DND-41 (cell line): ENCODE results near the gene RNF112.

Experiments used
- EZH2 ChIP-seq: IDR thresholded peaks from 3 replicates; pipeline ENCODE4 v1.6.1; 2012; ENCODE audit warnings: borderline replicate concordance, low read depth, mild to moderate bottlenecking, moderate library complexity, low read length, inconsistent platforms; ENCODE audit not compliant: severe bottlenecking
- TF ChIP-seq, protein P1 (sequence below): IDR thresholded peaks from 2 replicates; pipeline ENCODE4 v1.5.1; 2012; ENCODE audit warnings: borderline replicate concordance, low read length, moderate library complexity, mild to moderate bottlenecking; ENCODE audit not compliant: poor library complexity, severe bottlenecking; ENCODE audit errors: extremely low read depth

DNA sequence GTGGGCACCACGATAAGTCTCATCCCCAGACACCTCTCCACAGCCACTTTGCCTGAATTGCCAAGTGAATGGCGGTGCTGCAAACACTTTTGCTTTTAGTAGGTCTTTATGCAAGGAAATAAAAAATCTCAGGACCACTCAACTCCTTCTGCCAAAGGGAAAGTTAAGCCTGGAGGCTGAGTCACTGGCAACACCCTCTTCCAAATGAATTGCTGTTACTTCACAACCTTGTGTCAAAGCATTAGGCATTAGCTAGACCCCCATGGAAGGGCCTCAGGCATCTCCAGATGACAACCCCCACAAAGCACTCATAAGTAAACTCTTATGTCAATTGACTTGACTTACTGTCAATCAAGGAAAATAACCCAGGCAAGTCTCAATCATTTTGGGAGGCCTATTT is 43.0 kb downstream of the RNF112 start:
- TF ChIP-seq, protein P1, sequence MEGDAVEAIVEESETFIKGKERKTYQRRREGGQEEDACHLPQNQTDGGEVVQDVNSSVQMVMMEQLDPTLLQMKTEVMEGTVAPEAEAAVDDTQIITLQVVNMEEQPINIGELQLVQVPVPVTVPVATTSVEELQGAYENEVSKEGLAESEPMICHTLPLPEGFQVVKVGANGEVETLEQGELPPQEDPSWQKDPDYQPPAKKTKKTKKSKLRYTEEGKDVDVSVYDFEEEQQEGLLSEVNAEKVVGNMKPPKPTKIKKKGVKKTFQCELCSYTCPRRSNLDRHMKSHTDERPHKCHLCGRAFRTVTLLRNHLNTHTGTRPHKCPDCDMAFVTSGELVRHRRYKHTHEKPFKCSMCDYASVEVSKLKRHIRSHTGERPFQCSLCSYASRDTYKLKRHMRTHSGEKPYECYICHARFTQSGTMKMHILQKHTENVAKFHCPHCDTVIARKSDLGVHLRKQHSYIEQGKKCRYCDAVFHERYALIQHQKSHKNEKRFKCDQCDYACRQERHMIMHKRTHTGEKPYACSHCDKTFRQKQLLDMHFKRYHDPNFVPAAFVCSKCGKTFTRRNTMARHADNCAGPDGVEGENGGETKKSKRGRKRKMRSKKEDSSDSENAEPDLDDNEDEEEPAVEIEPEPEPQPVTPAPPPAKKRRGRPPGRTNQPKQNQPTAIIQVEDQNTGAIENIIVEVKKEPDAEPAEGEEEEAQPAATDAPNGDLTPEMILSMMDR: no peak
- no peak for TF ChIP-seq EZH2
